Epithelial cell of esophagus (primary cell): Measurements from ENCODE around the gene MYH9.

Source experiments
- DNase-seq: peaks from one replicate; pipeline ENCODE4 v3.0.0; 2010; ENCODE audit warnings: low read depth
- H3K4me3 ChIP-seq: 2 replicates; pipeline ENCODE4 v1.5.1; 2011; ENCODE audit warnings: mild to moderate bottlenecking, low read length, control low read depth
- CTCF ChIP-seq: IDR thresholded peaks from 2 replicates; pipeline ENCODE4 v1.5.1; 2011; ENCODE audit warnings: low read depth, mild to moderate bottlenecking, low read length, control low read depth, inconsistent platforms; ENCODE audit not compliant: insufficient read depth; ENCODE audit errors: missing control alignments

Gene MYH9

GRCh38 chr22:36287881-36288515 lies 99.8 kb downstream of the MYH9 start:
- TF ChIP-seq CTCF, result no peak
- no peak overlapping the region for H3K4me3 ChIP-seq
- DNase-seq, result no peak

GRCh38 chr22:36286096-36286957 lies 101.4 kb downstream of the MYH9 start:
- H3K4me3 ChIP-seq, result no peak overlapping the region
- TF ChIP-seq CTCF, result peak; percentile 91
- peak; percentile 65 for DNase-seq

GRCh38 chr22:36285545-36285944 lies 102.2 kb downstream of the MYH9 start:
- DNase-seq, result no peak
- H3K4me3 ChIP-seq, result no peak overlapping the region
- no peak for TF ChIP-seq CTCF

GRCh38 chr22:36285017-36285416 lies 102.8 kb downstream of the MYH9 start:
- no peak overlapping the region for H3K4me3 ChIP-seq
- no peak for DNase-seq
- no peak for TF ChIP-seq CTCF

GRCh38 chr22:36284171-36284571 lies 103.6 kb downstream of the MYH9 start:
- TF ChIP-seq CTCF, result no peak
- no peak for DNase-seq
- no peak overlapping the region for H3K4me3 ChIP-seq

- H3K4me3 ChIP-seq, result no peak overlapping the region
- TF ChIP-seq CTCF, result no peak
- DNase-seq, result no peak
Observed at GRCh38 chr22:36282328-36282831, 105.4 kb downstream of the MYH9 start.
